ENCODE measurements around the gene ZNRD2. TPM values are rescaled to one million over a fixed set of nuclear protein-coding genes. Genes with fewer than 3 reads are reported as not detected.
"Not testable (repeated sequence)": the region's sequence is repeated elsewhere in the genome, so short reads cannot be mapped to it uniquely, and the experiment has no call there.

ZNRD2 gene, protein sequence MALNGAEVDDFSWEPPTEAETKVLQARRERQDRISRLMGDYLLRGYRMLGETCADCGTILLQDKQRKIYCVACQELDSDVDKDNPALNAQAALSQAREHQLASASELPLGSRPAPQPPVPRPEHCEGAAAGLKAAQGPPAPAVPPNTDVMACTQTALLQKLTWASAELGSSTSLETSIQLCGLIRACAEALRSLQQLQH
- total RNA-seq: 50.5 and 52.6 TPM in 2 replicates

DNA sequence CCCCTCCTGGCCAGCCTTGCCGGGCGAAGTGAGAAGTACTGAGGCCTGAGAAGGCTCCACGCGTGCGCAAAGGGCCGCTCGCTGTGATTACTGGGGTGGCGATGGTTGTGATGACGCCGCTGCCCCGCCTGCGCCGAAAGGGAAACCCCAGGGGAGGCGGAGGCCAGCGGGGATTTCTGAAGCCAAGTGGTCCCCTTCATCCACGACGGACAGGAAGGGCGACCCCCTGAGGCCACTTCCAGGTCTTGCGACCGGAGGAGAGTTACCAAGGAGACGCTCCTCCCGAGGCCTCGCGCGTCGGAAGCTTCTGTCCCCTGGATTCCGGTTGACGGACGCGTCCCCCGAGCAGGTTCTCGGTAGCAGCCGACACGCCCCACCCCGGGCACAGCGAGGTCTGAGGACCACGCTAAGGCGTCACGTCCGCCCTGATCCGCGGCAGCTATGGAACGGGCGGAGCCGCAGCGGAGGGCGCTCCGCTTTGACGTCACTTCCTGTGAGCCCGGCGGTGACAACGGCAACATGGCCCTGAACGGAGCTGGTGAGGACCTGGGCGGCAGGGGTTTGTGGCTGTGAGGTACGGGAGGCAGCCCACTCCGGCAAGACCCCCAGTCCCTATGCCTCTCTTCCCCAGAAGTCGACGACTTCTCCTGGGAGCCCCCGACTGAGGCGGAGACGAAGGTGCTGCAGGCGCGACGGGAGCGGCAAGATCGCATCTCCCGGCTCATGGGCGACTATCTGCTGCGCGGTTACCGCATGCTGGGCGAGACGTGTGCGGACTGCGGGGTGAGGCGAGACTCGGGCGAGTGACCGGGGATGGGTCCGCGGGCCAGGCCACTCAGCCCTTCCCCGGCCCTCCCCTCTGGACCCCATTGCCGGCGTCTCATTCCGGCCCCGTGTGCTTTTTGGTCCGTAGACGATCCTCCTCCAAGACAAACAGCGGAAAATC lies at the start of gene ZNRD2:
ZNRD2 (plus strand) TSS at position 505 of the 946 bp plus-strand sequence; CDS start at position 520, 15 bp downstream.
- peak; percentile 95 for DNase-seq (ENCODE audit: low read depth, low spot score)

- DNase-seq (ENCODE audit: low read depth, low spot score): not testable (repeated sequence)
Measured at GRCh38 chr11:65521777-65522521, 48.3 kb upstream of the ZNRD2 start.

DNA sequence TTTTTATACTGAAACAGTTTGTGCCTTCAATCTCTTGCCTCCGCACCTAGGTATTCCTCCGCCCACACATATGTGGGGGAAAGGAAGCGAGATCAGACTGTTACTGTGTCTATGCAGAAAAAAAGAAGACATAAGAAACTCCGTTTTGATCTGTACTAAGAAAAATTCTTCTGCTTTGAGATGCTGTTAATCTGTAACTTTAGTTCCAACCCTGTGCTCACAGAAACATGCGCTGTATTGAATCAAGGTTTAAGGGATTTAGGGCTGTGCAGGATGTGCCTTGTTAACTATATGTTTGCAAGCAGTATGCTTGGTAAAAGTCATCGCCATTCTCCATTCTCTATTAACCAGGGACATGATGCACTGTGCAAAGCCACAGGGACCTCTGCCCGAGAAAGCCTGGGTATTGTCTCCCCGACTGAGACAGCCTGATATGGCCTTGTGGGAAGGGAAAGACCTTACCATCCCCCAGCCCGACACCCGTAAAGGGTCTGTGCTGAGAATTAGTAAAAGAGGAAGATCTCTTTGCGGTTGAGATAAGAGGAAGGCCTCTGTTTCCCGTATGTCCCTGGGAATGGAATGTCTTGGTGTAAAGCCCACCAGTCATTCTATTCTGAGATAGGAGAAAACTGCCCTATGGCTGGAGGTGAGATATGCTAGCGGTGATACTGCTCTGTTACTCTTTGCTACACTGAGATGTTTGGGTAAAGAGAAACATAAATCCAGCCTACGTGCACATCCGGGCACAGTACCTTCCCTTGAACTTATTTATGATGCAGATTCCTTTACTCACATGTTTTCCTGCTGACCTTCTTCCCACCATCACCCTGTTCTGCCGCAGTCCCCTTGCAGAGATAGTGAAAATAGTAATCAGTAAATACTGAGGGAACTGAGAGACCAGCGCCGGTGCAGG lies 47.3 kb upstream of the ZNRD2 start:
- not testable (repeated sequence) for DNase-seq (ENCODE audit: low read depth, low spot score)

DNA sequence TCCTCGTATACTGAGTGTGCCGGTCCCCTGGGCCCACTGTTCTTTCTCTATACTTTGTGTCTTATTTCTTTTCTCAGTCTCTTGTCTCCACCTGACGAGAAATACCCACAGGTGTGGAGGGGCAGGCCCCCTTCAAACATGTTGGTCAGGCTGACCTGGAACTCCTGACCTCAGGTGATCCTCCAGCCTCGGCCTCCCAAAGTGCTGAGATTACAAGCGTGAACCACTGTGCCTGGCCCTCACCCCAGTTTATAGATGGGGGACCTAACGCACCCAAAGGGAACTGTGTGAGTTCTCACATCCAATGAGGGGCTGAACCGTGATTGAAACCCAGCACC lies 46.7 kb upstream of the ZNRD2 start:
- not testable (repeated sequence) for DNase-seq (ENCODE audit: low read depth, low spot score)

DNA sequence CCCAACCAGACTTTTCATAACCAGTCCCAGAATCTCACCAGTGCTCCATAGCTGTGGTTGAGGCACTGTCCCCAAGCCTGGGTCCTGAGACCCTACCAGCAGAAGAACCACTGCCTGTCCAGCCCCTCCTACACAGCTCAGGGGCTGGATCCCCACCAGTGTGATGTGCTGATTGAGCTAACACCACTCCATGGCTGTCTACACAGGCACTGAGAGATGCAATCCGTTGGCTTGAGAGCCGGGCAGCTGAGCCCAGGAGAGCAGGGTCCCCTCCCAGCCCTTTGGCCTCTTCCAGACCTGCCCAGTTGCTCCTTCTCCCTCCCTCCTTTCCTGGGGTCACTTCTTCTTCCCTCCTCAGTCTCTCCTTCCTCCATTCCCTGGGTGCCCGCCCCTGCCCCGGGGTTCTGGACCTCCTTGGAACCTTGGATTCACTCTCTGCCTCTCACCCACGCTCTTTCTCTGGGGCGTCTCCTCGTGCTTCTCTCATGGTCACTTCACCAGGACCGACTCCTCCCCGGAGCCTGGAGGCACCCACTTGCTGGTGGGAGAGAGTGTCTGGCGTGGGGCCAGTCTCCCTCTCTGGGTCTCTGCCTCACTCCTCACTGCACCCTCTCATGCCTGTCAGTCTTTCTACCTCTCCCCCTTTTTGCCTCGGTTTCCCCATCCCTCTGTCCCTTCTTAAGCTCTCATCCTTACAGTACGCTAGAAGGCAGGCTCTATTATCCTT lies 46.1 kb upstream of the ZNRD2 start:
- DNase-seq (ENCODE audit: low read depth, low spot score): no peak

DNA sequence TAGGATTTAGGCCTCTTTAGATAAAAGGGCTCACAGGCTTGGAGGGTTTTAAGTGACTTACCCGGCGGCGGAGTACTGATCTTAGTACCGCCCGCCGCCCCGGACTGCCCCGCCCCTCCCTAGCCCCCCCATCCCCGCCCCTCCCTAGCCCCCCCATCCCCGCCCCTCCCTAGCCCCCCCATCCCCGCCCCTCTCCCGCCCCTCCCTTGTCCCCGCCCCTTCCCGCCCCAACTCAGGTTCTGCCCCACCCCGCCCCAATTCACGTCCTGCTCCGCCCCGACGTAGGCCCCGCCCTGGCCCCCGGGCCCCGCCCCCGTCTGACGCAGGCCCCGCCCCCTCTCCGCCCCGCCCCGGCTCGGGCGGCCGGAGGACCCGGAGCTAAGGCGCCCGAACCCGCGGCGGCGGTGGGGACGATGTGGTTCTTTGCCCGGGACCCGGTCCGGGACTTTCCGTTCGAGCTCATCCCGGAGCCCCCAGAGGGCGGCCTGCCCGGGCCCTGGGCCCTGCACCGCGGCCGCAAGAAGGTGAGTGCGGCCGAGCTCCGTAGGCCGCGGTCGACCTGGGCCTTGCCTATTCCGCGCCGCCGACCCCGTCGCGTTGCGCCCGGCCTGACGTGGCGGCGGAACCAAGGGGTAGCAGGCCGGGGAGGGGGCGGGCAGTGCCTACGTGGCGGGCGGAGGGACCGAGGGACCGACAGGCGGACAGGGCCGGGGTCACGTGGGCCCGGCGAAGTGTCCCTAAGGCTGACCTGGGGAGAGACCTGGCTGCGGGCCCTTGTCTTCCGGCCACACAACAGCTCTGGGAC lies 45.3 kb upstream of the ZNRD2 start, which contains the start of gene SCYL1:
SCYL1 (plus strand) TSS at position 343 of the 805 bp plus-strand sequence; CDS start at position 414, 71 bp downstream.
- DNase-seq (ENCODE audit: low read depth, low spot score): no peak

DNA sequence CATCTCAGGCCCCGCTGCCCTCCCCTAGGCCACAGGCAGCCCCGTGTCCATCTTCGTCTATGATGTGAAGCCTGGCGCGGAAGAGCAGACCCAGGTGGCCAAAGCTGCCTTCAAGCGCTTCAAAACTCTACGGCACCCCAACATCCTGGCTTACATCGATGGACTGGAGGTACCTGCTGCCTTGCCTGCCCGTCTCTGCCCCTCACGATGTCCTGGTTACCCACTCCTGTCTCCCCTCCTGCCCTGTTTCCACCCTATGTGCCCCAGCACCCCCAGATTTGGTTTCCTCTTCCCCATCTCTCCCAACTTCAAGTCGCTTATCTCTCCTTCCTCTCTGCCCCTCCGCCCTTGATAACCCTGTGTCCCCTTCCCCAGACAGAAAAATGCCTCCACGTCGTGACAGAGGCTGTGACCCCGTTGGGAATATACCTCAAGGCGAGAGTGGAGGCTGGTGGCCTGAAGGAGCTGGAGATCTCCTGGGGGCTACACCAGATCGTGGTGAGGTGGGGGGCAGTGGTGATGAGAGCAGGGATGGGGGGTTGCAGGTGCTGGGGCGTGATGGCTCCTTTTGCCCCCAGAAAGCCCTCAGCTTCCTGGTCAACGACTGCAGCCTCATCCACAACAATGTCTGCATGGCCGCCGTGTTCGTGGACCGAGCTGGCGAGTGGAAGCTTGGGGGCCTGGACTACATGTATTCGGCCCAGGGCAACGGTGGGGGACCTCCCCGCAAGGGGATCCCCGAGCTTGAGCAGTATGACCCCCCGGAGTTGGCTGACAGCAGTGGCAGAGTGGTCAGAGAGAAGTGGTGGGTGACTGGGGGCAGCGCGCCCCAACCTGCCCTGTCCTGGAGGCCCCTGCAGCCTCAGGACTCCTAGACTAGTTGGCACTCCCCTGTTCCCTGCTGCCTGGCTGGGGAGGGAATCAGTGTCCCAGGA lies 44.5 kb upstream of the ZNRD2 start:
- no peak for DNase-seq (ENCODE audit: low read depth, low spot score)

DNA sequence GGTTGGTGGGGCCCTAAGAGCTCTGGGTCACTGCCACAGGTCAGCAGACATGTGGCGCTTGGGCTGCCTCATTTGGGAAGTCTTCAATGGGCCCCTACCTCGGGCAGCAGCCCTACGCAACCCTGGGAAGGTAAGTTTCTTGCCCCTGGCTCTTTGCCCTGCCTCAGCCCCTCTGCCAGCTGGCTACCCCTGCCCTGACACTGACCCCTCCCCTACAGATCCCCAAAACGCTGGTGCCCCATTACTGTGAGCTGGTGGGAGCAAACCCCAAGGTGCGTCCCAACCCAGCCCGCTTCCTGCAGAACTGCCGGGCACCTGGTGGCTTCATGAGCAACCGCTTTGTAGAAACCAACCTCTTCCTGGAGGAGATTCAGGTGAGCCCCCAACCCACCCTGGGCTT lies 43.5 kb upstream of the ZNRD2 start:
- no peak for DNase-seq (ENCODE audit: low read depth, low spot score)

- no peak for DNase-seq (ENCODE audit: low read depth, low spot score)
Measured at GRCh38 chr11:65528819-65529350, 41.4 kb upstream of the ZNRD2 start.

- DNase-seq (ENCODE audit: low read depth, low spot score): no peak
Measured at GRCh38 chr11:65529475-65530156, 40.7 kb upstream of the ZNRD2 start.

GRCh38 chr11:65530157-65530496 lies 40.1 kb upstream of the ZNRD2 start:
- DNase-seq (ENCODE audit: low read depth, low spot score): no peak

GRCh38 chr11:65532388-65533064 lies 37.8 kb upstream of the ZNRD2 start:
- no peak for DNase-seq (ENCODE audit: low read depth, low spot score)

DNA sequence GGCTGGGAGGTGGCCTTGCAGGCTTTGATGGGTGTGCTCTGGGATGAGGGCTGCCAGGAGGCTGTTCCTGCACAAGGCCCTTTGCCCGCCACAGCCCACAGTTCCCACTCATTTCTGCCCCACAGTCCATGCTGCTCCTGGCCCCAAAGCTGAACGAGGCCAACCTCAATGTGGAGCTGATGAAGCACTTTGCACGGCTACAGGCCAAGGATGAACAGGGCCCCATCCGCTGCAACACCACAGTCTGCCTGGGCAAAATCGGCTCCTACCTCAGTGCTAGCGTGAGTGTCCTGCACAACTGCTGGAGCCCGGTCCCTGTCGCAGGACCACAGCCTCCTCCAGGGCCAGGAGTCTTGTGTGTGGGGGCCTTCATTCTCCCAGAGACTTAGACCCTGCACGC lies 35.2 kb upstream of the ZNRD2 start:
- no peak for DNase-seq (ENCODE audit: low read depth, low spot score)

- DNase-seq (ENCODE audit: low read depth, low spot score): no peak
Measured at GRCh38 chr11:65536412-65537295, 33.6 kb upstream of the ZNRD2 start.

- DNase-seq (ENCODE audit: low read depth, low spot score): no peak
Measured at GRCh38 chr11:65537296-65537597, 33.0 kb upstream of the ZNRD2 start.

GRCh38 chr11:65537620-65538231 lies 32.6 kb upstream of the ZNRD2 start:
- no peak for DNase-seq (ENCODE audit: low read depth, low spot score)

Data from pulmonary artery endothelial cell (primary cell).